NCI-H1930 (cell line): ENCODE data around the gene RPN2.
A peak's percentile ranks its signal among the peaks of the same experiment; 100 is the strongest.

Experiments
- DNase-seq, 2 experiments: peaks; one replicate each; lab custom pipeline; 2025; lab: John Stamatoyannopoulos, UW

Gene RPN2

DNA sequence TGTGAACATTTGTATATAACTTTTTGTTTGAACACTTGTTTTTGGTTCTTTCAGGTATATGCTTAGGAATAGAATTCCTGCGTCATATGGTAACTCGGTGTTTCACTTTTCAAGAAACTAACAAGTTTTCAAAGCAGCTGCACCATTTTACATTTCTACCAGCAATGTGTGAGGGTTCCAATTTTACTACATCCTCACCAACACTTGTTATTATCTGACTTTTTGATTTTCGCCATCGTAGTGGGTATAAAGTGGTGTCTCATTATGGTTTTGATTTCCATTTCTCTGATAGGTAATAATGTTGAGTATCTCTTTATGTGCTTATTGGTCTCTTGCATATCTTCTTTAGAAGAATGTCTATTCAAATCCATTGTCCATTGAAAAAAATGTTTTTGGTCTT, 39.8 kb downstream of the RPN2 start:
- DNase-seq, result no peak

DNA sequence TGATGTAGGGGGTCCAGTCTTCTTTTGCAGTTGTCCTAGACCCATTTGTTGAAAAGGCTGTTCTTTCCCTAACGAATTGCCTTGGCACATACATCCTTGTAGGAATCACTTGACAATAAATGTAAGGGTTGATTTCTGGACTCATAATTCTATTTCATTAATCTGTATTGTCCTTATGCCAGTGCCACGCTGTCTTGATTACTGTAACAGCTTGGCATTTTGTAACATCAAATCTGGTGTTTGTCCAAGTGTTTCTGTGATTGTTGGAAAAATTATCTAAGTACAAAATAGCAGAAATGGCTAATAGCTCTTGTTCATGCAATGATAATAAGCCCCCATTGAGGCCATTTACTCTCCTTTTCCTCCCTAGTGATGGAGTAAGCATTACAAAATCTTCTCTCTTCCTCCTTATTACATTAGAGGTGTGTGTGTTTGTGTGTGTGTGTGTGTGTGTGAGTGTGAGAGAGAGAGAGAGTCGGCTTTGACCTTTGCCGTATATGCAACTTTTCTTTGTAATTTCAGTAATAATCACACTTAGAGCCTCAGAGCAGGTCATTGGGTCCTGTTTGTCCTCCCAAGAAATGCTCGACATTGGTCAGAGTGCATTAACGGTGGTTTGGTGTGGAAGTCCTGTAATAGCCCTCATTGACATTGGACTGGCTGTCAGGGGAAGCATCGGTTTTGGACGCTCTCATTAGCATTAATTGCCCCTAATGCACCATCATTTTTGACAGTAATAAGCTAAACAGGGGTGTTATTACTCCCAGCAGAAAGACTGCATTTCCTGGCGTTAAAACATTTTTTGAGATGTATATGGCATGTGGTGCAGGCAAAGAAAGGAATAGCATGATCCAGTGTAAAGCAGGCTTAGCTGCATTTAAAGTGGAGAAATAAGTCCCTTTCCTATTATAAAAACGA, 40.9 kb downstream of the RPN2 start:
- DNase-seq, result peak; percentile 94 to 98

DNA sequence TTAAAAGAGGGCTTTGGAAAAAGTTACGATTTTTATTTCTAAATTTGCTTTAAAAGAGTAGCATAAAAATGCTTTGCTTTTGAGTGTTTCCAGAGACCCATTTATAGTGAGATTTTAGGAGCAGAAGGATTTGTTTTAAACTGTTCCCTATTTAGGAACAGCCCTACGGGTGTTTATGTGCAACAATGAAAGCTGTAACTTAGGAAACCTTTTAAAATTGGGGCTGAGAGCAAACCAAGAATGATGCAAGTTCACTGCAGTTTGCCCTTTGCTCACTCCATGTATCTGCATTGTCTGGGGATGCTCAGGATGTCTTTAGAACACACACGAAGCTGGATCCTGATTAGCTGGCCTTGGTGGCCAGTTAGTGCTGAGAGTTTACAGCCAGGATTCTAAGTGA, 41.6 kb downstream of the RPN2 start:
- peak in 1 of 2 experiments; percentile 59 for DNase-seq

DNA sequence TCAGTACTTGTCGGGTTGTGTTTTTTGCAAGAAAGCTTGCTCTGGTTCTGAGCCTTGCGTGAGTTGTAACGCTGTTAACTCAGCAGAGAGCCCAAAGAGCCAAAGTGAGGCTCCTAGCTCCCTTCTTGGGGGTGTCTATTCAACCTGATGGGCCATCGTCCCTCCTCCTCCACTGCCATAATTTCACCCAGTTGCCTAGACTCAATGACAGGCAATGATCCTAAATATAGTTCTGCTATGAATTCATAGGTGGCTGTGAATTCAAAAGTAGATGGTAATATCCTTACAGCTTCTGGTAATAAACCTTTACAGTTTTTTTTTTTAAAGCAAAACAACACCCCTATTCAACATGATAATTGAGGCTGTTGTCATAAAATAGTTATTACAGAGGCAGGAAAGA, 43.0 kb downstream of the RPN2 start:
- no peak for DNase-seq

DNA sequence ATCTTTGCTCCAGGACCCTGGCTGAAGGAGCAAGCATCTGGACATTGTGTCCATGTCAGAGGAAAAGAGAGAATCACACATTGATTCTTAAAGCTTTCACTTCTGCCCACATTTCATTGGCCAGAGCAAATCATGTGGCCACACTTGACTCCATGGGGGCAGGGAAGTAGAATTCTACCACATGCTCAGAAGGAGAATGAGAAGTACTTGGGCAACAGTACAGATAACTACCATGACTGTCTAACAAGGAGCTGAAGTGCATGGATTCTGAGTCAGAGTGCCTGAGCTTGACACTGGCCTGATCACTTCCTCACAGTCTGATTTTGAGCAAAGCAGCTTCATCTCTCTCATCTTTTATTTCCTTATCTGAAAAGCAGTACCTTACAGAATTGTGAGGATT, 43.9 kb downstream of the RPN2 start:
- no peak for DNase-seq

DNA sequence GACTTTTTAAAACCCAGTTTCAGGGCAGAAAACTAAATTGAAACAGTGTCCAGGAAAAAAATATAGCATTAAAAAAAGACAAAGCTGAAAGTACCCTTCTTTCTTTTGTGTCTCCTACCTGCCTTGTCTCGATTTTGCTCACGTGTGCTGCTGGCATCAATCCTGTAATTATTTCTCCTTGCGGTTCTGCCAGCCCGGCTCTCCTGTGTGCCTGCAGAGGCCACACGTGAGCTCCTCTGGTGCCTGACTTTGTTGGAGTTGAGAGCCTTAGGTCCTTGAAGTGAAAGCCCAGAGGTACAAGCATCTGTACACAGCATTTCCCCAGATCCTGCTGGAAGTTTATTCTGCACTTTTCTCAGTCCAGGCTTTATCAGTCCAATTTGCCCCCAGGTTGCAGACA, 46.0 kb downstream of the RPN2 start:
- no peak for DNase-seq

DNA sequence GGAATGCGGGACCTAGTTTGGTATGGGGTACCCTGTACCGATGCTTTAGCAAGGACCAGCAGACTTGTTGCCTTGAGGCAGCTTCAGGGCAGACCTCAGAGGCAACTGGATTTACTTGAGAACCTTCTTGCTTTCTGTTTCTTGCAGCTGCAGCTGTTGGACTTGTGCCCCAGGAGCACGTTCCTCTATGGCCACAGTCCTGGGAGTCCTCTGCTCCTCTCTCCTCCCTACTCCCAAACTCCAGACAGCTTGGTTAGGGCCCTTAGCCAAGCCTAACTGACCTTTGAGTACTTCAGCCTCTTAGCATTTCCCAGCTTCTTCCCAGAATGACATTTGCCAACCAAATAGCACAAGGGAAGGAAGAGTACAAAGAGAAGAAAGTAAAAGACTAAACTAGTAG, 47.8 kb downstream of the RPN2 start:
- DNase-seq, result no peak

DNA sequence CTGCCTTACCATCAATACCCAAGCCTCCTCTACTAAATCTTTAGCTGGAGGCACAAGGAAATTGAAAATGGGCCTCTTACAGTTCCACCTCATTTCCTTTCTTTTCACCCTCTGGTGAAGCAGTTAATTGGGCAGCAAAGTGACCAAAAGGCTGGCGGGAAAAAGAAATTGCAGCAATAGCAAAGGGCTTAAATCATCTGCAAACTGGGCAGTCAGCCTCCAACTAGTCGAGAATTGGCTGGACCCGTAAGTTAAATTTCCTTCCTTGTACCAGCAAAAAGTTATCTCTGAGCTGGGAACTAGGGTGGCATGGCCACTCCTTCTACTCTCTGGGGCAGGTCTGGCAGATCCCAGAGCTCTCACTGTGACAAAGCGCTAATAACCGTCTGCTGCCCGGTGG, 49.0 kb downstream of the RPN2 start:
- DNase-seq, result no peak

DNA sequence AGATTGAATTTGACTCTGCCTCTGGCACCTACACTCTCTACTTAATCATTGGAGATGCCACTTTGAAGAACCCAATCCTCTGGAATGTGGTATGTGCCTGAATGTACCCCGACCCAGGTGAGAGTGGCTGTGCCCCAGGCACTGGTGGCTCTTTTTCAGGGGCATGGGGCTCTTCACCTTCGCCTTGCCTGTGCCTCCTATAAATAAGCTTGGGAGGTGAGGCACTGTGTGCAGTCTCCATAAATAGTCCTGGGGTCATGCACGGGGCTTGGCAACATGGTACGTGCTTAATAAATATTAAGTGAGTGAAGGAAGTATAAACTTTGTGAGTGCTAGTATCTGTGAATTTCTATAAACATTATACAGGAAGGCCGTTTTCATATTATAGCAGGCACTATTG, 49.5 kb downstream of the RPN2 start:
- DNase-seq, result no peak

DNA sequence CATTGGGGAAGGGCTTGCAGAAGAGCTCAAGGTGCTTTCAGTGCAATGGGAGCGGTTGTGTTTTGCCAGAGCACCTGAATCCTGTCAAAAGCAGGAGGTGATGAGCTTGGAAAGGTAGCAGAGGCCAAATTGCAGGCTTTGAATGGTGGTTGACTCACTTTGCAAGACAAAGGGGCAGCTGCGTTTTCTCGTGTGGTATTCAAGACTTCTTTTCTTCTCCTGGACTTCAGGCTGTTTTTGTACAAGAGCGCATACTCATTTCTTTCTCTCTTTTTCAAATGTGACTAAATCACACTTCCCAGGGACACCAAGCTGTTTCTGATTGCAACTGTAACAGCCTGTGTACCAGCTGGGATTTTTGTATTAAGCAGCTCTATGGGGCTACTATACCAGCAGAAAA, 50.2 kb downstream of the RPN2 start:
- DNase-seq, result peak in 1 of 2 experiments; percentile 67

DNA sequence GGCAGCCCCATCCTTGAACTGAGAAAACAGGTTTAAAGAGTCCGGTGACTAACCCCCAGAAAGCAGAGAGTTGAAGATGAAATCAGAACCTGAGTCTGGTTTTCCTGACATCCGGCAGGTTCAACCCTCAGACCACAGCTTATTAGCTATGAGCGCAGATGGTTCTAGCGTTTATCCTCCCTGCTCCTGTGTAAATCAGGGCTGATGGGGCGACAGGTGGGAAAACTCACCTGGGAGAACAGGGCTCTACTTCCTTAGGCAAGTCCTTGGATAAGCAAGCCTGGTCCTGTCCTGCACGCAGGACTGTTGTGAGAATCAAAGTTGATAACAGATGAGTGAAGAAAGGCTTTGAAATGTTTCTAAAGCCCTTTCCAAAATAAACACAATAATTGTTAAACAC, 51.1 kb downstream of the RPN2 start:
- no peak for DNase-seq

DNA sequence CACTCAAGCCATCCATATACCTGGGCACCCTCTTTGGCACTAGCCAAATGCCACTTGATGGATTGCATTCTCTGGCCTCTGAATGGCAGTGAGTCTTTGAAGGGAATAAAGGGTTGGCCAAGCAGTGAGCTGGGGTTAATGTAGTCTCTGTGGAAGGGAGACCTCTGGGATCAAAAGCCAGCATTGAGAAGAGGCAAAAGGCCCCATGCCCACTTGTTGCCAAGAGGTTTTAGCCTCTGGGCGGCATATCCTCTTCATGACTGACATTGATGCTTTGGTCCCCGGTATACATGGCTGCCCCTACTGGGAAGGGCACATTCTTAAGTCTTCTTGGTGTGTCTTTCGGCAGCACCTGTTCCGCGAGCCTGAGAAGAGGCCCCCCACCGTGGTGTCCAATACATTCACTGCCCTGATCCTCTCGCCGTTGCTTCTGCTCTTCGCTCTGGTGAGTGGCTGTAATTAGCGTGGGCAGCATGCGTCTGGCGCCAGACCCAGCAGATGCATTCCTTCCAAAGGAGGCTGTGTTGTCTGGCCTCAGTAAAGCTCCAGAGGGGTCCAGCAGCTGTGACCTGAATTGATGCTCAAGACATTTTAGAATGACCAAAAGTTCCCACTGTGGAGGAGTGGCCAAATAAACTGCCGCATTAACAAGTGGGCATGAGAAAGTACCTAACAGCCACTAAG, 53.0 kb downstream of the RPN2 start:
- DNase-seq, result peak; percentile 66 to 68

DNA sequence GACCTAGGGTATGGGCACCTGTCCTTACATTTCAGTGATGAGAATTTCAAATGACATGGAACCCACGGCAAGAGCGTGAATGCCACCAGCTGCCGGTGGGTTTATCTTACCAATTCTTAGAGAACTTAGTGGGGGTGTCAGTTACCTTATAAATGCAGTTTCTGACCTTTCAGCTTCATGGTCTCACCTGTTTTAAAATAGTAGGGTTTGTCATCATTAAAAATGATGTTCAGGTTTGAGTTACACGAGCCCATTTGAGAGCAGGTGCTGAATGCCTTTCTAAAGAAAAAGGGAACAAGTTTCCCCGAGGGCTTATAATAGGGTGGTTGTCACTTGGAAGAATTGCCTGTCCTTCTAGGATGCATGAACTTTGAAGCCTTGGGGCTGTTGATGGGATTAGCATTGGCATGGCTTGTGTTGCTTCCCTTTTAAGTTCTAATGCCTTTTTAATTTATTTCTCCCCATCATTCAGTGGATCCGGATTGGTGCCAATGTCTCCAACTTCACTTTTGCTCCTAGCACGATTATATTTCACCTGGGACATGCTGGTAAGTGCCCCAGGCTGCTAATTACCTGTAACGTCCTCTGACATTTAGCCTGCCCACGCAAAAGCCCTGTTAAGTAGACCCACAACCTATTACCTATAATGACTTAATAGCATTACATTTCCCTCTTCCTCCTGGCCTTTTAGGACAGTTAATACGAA, 54.6 kb downstream of the RPN2 start:
- peak; percentile 97 to 98 for DNase-seq

DNA sequence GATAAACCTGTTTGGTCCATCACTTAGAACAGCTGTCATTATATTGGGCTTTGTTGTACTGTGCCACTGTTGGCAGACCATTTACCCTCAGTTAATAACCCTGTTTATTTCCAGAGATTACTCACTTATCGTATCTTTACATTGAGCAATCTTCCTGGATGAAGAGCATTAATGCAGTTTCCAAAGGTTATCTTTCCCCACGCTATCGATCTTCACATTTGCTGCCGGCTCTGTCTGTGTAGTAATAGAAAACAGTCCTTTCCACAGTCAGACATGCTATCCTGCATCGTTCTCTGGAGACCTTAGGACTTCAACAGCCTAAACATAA, 55.1 kb downstream of the RPN2 start:
- DNase-seq, result no peak

DNA sequence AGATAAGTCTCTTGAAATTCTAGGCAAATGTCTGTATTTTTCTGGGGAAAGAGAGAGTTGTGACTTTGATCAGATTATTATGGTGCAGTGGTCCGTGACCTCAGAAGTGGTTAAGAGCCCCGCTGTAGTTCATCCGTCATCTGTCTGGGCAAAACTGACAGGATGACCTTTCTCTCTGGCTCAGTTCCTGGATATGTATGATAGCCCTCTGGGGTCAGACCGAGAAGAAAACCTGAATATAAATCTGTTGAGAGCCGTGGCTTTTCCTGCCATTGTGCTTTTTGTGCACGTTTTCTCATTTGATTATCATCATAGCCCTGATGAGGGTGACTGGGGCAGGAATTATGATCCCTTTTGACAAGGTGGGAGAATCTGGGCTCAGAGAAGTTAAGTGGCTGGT, 55.9 kb downstream of the RPN2 start:
- no peak for DNase-seq

DNA sequence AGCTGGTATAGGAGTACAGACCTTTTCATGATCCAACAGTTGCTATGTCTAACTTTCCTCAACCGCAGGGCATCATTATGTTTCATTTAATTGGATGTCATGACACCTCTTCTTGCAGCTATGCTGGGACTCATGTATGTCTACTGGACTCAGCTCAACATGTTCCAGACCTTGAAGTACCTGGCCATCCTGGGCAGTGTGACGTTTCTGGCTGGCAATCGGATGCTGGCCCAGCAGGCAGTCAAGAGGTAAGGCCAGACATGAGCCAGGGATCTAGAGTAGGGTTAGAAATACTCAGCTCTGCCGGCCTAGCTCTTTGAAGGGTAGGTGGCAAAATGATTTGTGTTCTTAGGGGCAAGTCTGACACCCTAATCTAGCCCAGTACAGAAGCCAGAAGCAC, 57.3 kb downstream of the RPN2 start:
- no peak for DNase-seq

DNA sequence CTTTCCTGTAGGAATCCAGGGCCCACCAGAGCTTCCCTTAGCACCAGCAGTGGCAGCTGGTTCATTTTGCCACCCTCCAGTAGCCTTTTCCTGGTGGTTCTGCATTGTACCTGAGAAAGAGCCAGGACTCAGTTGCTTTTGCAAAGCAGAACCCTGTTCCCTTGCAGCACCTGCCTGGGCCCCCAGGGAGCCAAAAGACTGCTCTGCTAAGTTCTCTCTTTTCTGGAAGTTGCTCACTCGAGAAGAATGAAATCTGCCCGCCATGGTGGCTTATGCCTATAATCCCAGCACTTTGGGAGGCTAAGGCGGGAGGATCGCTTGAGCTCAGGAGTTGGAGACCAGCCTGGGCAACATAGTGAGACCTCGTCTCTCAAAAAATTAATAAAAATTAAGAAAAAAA, 58.5 kb downstream of the RPN2 start:
- no peak for DNase-seq

DNA sequence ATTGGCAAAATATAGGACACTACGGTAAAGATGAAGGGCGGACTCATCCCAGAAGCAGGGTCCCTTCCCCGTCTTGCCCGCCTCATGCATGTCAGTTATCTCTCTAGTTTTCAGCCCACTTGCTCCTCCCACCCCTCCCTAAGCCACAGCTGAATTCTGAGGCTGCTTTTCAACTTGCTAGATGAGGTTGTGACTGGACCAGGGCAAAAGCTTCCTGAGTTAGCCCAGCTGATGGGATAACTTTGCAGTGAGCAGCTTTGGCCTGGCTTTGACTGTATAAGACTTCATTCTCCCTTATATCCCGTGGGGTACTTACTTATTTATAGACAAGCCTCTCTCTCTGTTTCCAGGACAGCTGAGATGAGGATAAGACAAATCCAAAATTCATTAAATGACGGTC, 59.3 kb downstream of the RPN2 start:
- no peak for DNase-seq

DNA sequence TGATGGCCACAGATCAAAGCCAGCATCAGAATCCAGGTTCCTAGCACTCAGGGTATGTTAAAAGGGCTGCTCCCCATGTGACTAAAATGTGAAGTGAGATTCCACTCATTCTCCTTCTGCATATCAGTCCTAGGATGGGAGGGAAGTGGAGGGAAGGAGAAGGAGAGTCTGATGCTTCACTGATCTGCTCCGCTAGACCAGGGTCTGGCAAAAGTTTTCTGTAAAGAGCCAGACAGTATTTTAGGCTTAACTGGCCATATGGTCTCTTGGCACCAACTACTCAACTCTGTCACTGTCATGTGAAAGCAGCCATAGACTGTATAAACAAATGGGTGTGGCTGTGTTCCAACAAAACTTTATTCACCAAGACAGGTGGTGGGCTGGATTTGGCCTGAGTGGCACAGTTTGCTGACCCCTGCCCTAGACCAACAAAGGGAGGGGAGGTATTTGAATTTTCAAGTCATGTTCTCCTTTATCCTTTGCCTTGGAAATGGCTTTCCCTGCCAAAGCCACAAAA, 59.9 kb downstream of the RPN2 start:
- DNase-seq, result no peak

DNA sequence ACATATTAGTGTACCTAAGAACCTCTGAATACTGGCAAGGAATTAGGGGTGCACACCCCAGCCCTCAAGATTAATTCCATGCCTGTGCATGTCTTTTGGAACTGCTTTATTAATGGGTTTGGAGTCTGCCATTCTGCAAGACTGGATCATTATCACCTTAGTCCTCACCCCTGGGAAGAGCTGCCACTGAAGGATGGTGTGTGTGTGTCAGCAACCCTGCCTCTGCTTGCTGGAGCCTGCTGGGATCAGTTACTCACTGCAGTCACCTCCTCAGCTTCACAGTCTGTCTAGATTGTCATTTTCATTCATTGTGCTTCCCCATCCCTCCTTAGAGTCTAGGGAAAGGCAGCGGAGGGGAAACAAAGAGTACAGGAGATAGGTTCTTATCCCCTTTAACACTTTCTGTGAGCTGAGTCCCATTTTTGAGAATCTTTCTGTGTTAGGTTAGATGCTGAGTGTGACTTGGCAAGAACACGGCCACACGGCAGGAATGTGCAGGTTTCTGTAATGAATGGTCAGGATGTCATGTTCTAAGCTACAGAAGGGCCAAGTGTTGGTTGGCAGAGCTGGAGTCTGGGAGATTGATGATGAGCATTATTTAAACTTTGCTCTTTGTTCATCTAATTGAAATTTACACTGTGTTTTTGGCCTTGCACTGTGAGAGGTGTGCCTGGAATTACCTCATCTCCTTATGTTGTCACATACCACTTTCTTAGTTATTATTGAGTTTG, 61.4 kb downstream of the RPN2 start:
- no peak for DNase-seq

DNA sequence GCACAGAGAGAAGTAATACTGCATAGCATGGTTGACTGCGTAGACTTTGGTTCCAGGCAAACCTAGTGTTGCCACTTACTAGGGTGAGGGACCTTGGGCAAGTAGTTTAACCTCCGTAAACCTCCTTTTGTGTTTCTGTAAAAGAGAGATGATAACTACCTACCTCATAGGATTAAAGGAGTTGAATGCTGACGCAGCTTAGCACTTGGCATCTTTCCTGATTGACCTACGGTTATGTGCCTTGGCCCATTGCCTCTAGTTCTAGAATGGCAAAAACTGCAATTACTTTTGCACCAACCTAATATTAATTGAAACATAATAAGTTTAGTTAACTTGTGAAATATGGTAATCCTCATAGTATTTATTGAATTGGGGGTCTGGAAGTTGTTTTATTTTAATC, 63.4 kb downstream of the RPN2 start:
- no peak for DNase-seq
